ENCODE results near the gene DNAJB13.
"Not testable (repeated sequence)": the region's sequence is repeated elsewhere in the genome, so short reads cannot be mapped to it uniquely, and the experiment has no call there.

GRCh38 chr11:73936047-73936446 is 14.8 kb upstream of the DNAJB13 start:
- not testable (repeated sequence) for TF ChIP-seq CTCF (IDR thresholded peaks at IDR 0.05; ENCODE audit: low read depth, low read length, poor library complexity, severe bottlenecking); EZH2phosphoT487 (IDR thresholded peaks at IDR 0.05; ENCODE audit: borderline replicate concordance, low read length)

Data from DOHH2 (cell line).